ENCODE data around the gene C1orf210. TPM values are rescaled to one million over a fixed set of nuclear protein-coding genes. Genes with fewer than 3 reads are reported as not detected.

The C1orf210 gene
- polyA plus RNA-seq, 3 donors: 23.7 to 26.9 (median 26.3) TPM

DNA sequence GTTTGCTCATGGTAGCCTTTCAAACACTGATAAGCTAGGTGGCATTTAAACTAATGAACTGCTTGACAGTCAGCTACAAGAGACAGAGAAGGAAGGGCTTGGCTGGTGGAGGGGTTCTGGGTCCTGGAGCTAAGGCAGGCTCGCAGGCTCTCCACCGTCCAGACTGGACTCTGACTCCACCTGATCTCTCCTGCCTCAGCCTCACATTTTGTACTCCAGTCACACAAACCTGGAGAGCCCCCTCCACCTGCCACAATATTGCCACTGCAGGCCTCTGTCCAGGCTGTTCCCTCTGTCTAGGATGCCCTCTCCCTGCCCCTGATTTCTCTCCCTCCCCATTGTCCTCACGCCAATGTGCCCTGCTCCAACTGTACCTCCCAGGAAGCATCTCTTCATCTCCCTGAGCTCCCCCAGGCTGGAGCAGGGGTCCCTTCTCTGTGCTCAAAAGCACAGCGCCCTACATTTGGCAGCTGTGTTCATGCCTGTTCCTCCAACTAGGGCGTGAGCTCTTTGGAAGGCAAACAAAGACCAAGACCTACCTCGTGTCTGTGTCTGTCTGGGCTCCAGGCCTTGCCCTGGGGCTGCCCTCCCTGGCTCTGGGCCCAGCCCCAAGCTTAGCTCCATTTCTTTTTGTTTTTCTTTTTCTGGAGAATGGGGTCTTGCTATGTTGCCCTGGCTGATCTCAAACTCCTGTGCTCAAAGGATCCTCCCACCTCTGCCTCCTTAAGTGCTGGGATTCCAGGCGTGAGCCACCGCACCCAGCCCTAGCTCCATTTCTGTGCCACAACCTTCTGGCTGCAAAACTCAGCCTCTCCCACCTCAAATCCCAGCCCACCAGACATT is 18.3 kb upstream of the C1orf210 start:
- DNase-seq (ENCODE audit: extremely low read depth in 1 of 11, low read depth in 9 of 11, low spot score in 4 of 11): no peak

GRCh38 chr1:43302721-43303470 is 17.5 kb upstream of the C1orf210 start:
- DNase-seq (ENCODE audit: extremely low read depth in 1 of 11, low read depth in 9 of 11, low spot score in 4 of 11): no peak

DNA sequence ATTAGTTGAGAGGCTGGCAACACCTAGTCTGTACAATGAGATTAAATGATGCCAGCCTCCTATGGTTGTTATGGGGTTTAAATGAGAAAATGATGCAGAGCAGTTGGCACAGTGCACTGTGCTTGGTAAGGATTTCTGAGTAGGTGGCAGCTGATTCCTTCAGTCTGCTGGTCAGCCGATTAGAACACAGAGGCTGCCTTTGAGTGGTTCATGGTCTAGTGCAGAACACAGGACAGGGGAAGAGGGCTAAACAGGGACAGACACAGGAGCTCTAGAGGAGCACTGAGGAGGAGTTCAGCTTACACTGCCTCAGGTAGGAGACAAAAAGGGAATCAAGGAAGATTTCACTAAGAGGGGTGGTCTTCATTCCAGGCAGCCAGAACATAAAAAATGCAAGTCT is 16.8 kb upstream of the C1orf210 start:
- no peak for DNase-seq (ENCODE audit: extremely low read depth in 1 of 11, low read depth in 9 of 11, low spot score in 4 of 11)

DNA sequence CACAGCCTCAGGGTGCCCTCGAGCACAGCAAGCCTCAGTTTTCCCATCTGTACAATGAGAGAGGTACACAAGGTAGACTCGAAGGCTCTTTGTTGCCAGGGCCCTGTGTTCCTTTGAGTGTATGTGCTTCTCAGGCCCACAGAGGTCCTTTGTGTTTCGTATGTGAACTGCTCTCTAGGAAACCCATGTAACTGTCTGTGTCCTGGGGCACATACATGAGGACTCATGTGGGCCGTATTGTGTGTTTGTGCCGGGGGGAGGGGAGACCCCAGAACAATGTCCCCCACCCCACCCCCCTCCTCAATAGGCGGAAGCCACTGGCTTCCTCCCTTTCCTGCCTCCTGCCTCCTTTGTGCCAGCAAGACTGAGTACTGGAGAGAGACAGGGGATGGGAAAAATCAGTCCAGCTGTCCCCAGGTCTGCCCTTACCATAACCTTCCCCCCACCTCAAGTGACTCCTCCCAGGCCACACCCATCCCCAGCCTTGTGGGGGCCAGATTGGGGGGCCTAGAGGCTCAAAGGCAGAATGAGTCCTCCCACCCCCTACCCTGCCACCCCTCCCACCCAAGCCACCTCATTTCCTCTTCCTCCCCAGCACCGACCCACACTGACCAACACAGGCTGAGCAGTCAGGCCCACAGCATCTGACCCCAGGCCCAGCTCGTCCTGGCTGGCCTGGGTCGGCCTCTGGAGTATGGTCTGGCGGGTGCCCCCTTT is 15.2 kb upstream of the C1orf210 start, which contains the start of gene TIE1:
Gene TIE1, plus strand, starts transcription at position 605 of the 717 bp plus-strand sequence. Its CDS starts 90 bp downstream, at position 695.
- DNase-seq (ENCODE audit: extremely low read depth in 1 of 11, low read depth in 9 of 11, low spot score in 4 of 11): no peak

DNA sequence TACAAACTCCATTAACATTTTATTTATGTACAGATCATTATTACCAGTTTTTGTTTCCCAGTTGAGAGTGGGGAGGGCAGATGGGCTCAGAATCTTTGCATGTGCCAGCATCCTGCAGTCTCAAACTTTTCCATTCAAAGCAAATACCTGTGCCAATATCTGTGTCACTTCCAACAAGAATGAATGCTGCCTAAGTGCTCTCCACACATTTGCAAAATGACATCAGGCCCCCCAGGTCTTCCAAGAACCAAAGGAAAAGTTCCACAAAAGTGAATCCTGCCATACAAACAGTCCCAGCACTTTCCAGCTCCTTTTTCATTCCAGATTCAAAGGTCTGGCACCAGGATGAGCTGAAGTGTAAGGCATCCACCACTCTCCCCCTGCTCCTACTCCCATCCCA is 13.7 kb upstream of the C1orf210 start:
- no peak for DNase-seq (ENCODE audit: extremely low read depth in 1 of 11, low read depth in 9 of 11, low spot score in 4 of 11)

DNA sequence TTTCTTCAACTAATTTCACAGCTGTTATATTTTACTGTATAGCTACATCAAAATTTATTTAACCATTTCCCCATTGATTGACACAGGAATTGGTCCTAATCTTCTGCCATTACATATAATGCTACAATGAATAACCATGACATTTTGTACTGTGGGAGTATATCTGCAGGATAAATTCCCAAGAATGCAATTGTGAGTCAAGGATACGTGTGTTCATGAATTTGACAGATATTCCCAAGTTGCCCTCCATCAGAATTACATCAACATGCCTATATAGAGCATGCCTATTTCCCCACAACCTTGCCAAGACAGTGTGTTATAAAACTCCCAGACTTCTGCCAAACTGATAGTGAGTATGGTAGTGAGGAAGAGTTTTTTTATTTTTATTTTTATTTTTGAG is 12.7 kb upstream of the C1orf210 start:
- DNase-seq (ENCODE audit: extremely low read depth in 1 of 11, low read depth in 9 of 11, low spot score in 4 of 11): no peak

- no peak for DNase-seq (ENCODE audit: extremely low read depth in 1 of 11, low read depth in 9 of 11, low spot score in 4 of 11)
Measured at GRCh38 chr1:43296207-43296606, 10.8 kb upstream of the C1orf210 start.

DNA sequence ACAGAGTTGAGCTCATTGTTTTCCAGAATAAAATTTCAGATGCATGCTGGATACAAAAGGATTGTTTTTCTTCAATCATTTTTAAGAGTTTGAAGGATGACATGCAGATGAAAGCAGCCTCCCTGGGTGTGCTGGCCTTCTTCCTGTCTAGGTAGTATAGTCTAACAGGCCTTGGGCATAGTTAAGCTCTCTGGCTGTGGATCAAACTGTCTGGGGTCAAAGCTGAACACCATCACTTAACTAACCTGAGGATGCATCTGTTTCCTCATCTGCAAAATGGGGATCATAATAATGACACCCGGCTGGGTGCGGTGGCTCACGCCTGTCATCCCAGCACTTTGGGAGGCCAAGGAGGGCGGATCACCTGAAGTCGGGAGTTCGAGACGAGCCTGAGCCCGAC is 9.4 kb upstream of the C1orf210 start:
- DNase-seq (ENCODE audit: extremely low read depth in 1 of 11, low read depth in 9 of 11, low spot score in 4 of 11): no peak

DNA sequence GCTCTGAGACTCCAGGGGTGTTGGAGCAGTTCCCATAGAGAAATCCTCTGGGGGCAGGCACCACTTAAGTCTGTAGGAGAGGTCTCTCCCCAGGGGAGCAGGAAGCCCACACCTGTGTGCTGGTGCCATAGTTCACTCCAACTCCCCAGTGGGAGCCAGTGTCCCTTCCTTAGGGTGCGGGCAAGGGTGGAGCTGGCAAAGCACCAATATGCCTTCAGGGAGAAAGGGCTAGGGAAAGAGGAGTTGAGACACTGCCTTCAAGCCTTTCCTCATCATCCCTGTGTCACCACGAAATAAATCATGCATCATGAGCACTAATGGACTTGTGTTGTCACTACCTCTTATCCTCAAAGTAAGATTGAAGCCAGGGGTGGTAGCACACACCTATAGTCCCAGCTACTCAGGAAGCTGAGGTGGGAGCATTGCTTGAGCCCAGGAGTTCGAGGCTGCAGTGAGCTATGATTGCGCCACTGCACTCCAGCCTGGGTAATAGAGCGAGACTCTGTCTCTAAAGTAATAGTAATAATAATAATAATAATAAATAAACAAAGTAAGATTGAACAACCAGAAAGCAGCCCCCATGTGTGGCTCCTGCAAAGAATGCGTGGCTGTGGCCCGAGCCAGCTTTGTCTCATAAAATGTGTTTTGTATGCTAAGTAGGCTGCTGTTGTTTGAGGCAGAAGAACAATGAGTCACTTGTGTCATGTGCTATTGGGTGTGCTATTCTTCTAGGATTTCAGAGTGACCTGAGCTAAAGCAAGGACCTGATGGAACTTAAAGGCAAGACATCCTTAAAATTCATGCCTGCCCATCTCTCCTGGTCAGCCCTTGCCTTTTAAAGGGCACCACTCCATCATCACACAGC is 8.7 kb upstream of the C1orf210 start:
- no peak for DNase-seq (ENCODE audit: extremely low read depth in 1 of 11, low read depth in 9 of 11, low spot score in 4 of 11)

DNA sequence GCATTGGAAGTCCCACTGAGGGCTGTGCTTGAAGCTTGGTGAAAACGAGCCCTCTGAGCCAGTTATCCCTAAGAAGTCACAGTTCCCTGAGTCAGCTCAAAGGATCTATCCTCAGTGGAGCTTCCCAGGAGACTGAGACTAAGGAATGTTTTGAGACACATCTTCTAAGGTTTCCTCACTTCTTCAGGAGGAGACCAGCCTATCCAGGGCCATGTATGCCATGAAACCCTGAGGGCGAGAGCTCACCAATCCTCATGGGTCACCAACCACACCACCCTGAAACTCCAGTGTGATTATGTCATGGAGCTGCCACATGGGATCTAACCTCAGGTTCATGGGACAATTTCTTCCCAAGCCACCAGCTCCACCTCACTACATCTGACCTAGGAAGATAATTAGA is 7.8 kb upstream of the C1orf210 start:
- DNase-seq (ENCODE audit: extremely low read depth in 1 of 11, low read depth in 9 of 11, low spot score in 4 of 11): no peak

DNA sequence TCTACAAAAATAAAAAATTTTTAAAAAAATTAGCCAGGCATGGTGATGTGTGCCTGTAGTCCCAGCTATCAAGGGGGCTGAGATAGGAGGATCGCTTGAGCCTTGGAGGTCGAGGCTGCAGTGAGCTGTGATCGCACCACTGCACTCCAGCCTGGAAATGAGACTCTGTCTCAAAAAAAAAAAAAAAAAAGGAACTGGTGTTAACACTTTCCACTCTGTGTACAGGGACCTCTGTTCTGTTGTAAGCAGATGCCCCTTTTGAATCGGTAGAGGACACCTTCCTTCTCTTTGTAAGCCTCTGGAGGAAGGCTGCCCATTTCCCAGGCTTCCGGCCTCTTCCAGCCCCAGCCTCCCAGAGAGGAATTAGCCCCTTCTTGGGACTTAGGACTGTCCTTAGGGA is 7.3 kb upstream of the C1orf210 start:
- DNase-seq (ENCODE audit: extremely low read depth in 1 of 11, low read depth in 9 of 11, low spot score in 4 of 11): no peak

- DNase-seq (ENCODE audit: extremely low read depth in 1 of 11, low read depth in 9 of 11, low spot score in 4 of 11): no peak
Measured at GRCh38 chr1:43292216-43292615, 6.8 kb upstream of the C1orf210 start.

DNA sequence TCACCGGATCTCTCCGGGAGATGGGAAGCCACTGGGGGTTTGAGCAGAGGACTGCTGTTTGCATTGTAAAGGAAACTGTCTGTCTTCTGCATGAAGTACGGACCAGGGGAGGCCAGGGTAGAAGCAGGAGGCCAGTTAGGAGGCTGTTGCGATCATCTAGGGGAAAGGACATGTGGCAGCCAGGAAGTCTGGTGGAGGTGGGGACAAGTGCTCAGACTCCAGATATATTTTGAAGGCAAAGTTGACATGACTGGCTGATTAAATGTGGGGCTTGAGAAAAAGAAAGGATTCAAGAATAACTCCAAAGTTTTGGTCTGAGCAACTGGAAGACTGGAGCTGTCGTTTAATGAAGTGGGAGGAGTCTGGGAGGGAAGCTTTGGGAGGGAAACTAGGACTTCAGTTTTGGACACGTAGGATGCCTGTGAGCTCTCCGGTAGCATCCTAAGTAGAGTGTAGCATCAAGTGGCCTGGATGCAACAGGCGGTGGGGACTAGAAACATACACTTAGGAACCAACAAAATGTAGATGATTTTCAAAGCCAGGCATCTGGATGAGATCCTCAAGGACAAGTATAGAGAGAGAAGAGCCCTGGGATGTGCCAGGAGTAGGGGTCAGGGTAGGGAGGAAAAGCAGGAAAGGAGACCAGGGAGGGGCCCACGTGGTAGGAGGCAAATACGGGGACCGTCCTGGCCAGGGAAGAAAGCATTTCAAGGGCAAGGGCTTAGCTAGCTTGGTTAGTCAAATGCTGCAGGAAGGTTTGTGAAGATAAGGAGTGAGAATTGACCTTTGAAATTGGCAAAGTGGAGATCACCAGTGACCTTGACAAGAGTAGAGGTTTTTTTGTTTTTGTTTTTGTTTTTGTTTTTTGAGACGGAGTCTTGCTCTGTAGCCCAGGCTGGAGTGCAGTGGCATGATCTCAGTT is 3.7 kb upstream of the C1orf210 start:
- DNase-seq (ENCODE audit: extremely low read depth in 1 of 11, low read depth in 9 of 11, low spot score in 4 of 11): no peak

DNA sequence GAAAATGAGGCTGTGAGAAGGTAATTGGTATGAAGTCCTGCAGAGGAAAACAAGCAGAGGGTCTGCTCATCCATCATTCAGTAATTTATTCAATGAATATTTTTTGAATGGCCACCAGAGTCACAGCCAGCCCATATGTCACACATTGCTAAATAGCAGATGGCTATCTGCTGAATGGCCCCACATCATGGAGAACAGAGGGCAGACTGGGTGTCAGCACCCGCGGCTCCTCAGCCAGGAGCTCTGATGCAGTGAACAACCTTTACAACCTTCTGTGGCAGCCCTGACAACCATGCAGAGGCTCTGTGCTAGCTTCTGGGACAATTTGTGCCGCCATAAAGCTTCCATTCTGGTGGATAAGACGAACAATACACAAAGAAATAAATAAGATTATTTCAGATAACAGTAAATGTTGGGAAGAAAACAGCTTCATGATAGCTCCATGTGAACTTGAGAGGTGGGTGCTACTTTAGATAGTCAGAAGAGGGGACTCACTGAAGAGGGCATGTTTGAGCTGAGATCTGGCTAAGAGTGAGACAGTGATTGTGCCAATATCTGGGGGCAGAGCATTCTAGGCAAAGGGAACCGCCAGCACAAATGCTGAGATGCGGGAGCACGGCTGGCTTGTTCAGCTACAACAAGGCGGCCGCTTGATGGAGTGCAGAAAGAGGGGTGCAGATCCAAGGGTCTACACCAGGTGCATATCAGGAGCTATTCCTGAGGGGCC is 2.8 kb upstream of the C1orf210 start:
- no peak for DNase-seq (ENCODE audit: extremely low read depth in 1 of 11, low read depth in 9 of 11, low spot score in 4 of 11)

DNA sequence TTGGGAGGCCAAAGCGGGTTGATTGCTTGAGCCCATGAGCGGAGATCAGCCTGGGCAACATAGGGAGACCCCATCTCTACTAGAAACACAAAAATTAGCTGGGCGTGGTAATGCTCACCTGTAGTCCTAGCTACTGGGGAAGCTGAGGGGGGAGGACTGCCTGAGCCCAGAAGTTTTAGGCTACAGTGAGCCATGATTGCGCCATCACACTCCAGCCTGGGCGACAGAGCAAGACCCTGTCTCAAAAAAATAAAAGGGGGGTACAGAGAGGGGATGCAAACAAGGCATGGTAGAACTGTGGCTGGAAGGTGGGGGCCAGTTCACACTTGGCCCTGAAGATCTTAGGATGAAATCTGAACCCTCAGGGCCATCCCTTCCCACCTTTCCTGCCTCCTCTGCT is 1.2 kb upstream of the C1orf210 start:
- DNase-seq (ENCODE audit: extremely low read depth in 1 of 11, low read depth in 9 of 11, low spot score in 4 of 11): no peak

- DNase-seq (ENCODE audit: extremely low read depth in 1 of 11, low read depth in 9 of 11, low spot score in 4 of 11): no peak
Measured at GRCh38 chr1:43286115-43286514, 734 bp upstream of the C1orf210 start.

DNA sequence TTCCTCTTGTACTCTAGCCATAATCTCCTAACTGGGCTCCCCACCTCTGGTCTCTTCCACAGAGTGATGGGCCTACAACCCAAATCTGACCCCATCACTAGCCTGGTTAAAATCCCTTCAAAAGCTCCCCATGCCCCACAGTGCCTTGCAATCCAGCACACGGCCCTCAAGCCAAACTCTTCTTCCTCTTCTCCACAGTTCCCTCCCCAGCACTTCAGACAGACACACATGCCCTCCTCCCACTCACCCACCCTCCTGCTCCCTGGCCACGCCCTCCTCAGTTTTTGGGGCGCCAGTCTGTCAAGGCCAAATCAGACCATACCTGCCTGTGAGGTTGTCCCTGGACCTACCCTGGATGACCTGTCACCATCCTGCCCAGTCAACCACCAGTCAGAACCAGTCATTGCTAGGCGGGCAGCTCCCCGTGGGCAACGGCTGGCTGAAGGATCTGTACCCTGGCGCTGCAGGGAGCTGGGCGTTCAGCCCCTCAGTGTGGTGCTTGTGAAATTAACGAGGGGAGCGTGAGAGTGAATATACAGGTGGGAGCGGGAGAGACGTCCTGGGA is 753 bp downstream of the C1orf210 start:
- DNase-seq (ENCODE audit: extremely low read depth in 1 of 11, low read depth in 9 of 11, low spot score in 4 of 11): no peak
